Measurements from ENCODE around the gene REEP6.
A peak's percentile ranks its signal among the peaks of the same experiment; 100 is the strongest.
"Not testable (repeated sequence)": the region's sequence is repeated elsewhere in the genome, so short reads cannot be mapped to it uniquely, and the experiment has no call there.

Gene REEP6

DNA sequence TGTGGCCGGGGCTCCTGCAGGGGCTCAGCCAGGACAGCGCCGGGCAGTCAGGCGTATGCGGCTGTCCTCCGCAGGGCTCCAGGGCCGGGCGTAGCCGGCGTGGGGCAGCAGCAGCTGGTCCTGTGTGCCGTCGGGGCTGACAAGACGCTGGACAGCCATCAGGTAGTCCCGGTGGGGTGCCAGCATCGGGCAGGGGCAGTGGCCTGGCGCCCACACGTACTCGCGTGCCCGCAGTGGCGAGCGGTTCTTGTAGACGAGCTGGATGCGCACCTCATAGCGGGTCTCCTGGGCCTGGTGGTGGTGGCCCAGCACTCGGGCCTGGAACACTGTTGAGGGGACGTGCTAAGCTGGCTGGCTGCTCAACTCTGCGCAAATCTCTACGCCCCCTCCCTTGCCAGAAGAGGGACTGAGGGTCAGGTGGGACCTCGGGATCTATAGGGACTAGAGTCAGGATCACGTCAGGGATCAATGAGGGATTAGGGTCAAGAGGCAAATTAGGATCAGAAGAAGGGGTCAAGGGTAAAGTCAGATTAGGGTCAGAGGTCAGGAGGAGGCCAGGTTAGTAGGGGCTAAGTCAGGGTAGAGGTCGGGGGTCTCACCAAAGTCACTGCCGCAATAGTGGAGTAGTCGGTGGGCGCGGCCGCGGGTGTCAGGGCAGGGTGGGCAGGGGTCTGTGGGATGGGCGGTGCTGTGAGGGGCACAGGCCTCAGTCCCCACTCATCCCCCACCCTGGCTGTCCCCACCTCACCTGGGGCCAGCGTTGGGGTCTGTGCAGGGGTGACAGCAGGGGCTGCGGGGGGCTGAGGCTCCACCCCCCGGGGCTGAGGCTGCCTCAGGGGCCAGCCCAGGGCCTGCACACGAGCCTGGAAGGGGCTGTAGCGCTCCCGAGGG is 15.3 kb downstream of the REEP6 start:
- DNase-seq (ENCODE audit: low read depth in 1 of 2, low spot score in 1 of 2) = no peak

DNA sequence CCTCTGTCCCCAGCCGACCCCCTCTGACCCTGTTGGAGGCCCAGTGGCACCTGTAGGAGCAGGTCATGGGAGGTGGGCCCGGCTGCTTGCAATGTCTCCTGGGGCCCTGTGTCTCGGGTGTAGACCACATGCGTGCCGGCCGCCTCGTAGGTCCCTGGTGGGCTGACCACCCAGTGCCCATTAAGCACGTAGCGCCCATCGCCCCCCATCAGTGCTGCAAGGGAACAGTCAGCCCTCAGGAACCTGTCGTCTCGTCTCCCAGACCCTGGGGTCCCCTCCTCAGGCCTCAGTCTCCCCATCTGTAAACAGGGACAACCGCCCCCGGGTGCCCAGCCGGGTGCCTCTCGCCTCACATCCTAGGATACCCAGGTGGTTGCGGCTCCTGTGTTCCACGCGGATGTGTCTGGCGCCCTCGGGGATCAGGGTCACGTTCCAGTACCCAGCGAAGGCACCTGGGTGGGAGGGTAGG is 16.2 kb downstream of the REEP6 start:
- DNase-seq (ENCODE audit: low read depth in 1 of 2, low spot score in 1 of 2) = no peak

DNA sequence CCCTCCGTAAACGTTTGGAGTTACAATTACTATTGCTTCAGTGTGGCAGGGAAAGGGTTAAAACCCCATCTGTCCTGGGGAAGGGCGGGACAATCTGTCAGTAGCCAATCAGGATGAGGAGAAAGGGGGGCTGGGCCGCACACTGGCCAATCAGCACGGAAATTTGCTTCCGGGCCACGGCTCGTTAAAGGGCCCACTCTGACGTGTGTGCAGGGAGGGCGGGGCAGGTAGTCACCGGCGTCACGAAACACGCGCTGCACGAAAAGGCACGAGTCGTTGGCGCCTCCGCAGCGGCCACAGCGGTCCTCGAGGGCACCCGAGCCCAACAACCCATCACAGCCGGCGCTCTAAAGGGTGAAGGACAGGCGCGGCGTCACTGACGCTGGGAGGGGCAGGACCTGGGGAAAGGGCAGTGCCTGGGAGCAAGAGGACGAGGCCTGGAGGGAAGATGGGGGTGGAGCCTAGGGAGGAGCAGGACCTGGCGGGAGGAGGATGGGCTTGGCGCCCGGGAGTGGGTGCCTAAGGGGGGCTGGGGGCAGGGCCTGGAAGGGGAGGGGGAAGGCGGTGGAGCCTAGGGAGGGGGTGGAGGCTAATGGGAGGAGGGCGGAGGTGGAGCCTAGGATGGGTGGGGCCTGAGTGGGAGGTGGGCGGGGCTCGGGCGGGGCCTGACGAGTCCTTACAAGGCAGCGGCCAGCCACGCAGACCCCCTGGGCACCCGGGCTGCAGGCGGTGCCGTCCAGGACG is 17.0 kb downstream of the REEP6 start:
- DNase-seq (ENCODE audit: low read depth in 1 of 2, low spot score in 1 of 2) = peak; percentile 82 to 84

DNA sequence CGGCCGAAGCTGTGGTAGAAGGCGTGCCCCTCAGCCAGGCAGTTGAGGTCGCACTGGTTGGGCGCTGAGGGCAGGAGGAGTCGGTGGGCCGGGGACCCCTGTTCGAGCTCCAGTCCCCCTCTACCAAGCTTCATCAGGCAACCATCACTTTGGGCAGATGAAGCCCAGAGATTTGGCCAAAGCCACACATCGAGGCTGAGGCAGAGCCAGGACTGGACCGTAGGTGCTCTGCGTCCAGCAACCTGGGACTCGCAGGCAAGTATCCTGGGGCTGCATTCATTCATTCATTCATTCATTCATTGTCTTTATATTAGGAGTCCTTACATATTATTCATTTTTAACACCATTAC is 17.5 kb downstream of the REEP6 start:
- no peak for DNase-seq (ENCODE audit: low read depth in 1 of 2, low spot score in 1 of 2)

DNA sequence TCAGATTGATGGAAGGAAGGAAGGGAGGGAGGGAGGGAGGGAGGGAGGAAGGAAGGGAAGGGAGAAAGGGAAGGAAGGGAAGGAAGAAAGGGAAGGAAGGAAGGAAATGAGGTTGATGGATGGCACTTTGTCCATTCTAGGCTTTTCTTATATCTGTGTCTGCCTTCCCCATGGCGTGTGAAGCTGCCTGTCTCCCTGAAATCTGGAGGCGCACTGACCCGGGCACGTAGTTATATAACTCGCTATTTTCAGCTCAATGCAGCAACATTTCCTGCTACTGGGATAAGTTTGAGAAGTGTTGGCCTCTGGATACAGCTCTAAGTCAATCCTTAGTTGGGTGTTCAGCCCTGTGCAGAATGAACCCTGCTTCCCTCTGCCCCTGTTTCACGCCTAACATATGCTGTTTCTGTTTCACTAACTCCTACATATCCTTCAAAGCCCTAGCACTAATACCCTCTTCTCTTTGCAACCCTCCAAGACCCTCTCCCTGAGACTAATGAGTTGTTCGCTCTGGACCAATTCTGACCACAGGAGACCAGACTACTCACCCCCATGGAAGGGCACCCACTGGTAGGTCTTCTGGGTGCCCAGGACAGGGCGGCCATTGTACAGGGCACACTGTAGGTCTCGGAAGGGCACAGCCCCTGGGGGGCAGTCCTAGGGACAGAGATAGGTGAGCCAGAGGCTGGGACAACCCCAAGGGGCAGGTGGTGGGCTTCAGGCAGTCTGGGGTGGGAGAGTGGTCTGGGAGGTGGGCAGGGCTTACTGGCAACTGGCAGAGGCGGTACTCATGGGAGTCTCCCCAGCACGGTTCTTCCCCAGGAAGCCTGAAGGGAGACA is 18.8 kb downstream of the REEP6 start:
- no peak for DNase-seq (ENCODE audit: low read depth in 1 of 2, low spot score in 1 of 2)

DNA sequence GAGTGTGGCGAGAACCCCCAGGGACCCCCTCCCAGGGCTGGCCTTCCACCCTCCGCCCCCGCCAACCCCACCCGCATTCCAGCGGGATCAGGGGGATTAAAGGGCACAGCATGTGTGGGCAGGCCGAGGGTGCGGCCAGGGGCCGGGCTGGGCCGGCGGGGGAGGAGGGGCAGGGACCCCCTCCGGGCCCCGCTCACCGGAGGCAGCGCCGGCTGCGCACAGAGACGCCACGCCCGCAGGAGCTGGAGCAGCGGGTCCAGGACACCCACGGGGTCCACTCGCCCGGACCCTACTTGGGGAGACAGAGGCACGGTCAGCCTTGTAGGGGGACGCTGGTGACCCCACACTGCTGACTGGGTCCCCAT is 19.4 kb downstream of the REEP6 start:
- no peak for DNase-seq (ENCODE audit: low read depth in 1 of 2, low spot score in 1 of 2)

DNA sequence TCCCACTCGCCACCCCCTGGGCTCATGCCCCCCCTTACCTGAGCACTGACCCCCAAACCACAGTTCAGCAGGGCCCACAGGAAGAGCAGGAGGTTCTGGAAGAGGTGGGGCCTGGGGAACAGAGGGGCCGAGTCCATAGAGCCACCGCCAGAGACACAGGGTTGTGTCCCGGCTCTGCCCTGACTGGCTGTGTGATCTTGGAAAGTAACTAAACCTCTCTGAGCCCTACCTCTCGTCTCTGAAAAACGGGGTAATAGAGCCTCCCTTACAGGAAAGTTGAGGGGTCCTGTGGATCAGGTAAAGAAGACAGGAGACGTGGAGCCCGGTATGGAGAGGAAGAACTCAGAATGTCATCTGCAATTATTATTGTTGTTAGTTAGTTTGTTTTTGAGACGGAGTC is 19.8 kb downstream of the REEP6 start:
- DNase-seq (ENCODE audit: low read depth in 1 of 2, low spot score in 1 of 2) = no peak

DNA sequence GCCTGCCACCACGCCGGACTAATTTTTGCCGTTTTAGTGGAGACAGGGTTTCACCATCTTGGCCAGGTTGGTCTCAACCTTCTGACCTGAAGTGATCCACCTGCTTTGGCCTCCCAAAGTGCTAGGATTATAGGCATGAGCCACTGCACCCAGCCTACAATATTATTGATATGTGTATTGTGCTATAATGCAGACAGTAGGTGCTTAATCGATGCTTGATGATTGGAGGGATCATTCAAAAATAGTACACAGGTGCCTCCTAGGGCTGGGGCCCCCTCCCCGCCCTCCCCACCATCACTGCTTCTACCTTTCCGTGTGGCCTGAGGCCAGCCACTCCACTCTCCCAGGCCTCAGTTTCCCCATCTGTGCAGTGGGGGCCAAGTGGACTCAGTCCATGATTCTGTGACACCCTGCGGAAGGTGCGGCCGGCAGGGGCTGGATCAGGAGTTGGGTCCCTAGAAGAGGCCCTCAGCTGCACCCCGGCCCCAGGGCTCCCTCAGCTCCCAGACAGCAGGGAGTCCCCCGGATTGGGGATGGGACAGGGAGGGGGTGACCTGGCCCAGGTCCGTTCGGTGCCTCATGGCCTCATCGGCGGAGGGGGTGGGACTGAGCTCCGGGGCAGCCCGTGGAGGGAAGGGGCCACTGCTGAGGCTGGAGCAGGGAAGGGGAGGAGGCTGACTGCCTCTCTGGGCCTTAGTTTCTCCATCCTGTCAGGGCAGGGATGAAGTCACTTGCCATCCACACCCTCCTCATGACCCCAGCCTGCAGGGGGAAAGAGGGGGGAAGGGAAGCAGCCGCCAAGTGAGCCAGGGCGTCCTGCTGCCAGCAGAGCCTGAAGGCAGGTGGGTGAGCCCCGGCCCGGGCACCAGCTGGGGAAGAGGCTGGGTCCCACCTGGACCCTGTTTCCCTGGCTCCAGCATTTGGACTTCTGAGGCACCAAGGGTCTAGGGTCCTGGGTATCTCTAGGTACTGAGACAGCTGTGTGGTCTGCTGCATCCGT is 20.6 kb downstream of the REEP6 start:
- DNase-seq (ENCODE audit: low read depth in 1 of 2, low spot score in 1 of 2) = no peak

DNA sequence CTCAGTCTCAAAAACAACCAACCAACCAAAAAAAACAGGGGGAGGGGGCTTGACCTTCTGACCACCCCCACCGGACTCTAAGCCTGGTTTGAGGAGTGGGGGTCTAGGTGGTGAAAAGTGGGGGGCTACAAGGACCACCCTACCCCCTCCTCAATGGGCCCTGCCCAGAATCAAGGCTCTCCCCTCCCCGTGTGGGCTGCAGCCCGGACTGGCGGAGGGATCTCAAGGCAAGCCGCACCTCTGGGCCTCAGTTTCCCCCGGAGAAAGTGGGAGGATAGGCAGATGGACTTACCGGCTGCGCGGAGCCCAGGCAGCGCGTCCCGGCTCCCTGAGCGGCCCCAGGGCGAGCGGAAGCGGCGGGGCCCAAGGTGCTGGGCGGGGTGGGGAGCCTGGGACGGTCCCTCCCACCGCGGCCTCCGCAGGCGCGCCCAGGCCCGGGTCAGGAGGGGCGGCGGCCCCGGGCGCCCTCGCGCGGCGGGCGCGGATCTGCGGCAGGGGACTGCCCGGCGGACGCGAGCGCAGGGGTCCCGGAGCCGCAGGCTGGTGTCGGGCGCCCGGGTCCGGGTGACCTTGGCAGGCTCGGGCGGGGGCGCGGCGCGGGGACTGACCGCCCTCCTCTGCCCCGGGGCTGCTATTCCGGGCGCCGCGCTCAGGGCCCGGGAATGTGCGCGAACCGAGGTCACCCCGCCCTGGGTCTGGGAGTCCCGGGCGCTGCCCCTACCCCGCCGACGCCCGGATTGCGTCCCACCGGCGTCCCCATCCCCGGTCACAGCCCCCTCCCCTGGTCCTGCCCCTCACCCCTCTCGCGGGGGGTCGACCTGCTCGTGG is 21.9 kb downstream of the REEP6 start, which contains the start of gene ADAMTSL5:
Gene ADAMTSL5 (minus strand): TSS at position 349 of the 828 bp plus-strand sequence. CDS start 2,076 bp downstream, outside the sequence.
- peak; percentile 38 to 52 for DNase-seq (ENCODE audit: low read depth in 1 of 2, low spot score in 1 of 2)

DNA sequence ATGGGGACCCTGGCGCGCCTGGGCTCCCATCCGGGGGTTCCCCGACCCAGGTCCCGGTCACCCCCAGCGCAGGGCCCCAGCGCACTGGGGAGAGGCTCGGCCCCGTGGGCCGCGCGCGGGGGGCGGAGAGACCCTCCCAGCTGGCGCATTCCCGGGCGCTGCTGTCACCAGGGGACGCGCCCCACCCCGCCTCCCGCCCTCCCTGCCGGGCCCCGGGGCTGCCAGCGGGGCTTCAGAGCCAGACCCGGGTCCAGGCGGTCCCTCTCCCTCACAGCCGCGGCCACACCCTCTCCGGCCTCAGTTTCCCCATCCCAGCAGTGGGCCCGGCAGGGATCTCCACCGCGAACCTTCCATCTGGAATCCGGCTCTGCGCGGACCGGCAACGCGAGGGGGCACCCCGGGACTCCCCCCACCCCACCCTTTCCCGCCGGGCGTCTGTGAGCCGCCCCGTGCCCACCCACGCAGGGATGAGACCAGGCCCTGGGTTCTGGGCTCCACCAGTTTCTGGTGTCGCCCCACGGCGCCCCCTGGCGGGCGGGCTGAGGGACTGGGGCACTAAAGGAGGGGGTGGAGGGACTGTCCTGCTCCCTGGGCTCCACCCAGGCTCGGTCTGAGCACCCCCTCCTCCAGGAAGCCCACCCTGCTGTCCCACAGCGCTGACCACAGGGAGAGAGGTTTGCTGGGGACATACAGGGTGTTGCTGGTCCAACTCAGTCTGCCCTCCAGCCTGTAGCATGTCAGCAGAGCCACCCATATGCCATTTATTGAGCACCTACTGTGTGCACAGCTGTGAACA is 22.7 kb downstream of the REEP6 start:
- DNase-seq (ENCODE audit: low read depth in 1 of 2, low spot score in 1 of 2) = peak; percentile 51 to 59

DNA sequence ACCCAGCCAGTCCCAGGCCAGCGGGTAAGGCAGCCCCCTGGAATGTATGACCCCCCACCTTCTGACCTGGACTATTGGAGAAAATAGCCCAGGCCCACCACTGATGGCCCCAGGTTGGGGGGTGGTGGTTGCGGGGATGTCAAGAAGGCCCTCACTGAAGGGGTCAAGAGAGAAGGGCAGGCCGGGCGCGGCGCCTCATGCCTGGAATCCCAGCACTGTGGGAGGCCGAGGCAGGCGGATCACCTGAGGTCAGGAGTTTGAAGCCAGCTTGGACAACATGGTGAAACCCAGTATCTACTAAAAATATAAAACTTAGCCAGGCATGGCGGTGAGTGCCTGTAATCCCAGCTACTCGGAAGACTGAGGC is 23.3 kb downstream of the REEP6 start:
- DNase-seq (ENCODE audit: low read depth in 1 of 2, low spot score in 1 of 2) = no peak

DNA sequence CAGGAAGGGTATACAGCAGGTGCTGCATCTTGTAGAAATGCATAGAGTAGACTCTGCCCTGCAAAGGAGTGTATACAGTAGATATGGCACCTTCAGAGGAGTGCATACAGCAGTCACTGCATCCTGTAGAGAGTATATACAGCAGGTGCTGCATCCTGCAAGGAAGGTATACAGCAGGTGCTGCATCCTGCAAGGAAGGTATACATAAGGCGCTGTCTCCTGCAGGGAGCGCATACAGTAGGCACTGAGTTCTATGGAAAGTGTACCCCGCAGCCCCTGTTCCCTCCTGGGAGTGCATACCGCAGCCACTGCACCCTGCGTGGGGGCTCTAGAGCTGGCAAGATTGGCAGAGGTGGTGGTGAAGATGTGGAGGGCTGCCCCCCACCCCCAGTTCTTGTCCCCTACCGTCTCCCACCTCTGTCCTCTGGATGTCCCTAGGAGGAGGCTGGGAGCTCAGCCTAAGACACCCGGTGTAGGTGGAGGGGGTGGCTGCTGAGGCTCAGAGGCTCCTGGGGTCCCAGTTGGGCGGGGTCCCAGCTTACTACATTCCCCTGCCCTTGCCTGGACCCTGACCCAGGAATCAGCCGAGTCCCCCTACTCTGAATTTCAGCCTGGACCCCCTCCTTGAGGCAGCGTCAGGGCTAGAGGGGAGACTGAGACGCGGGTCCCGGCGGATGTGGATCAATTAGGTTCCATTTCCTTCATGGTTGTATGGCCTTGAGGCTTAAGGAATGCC is 24.2 kb downstream of the REEP6 start:
- no peak for DNase-seq (ENCODE audit: low read depth in 1 of 2, low spot score in 1 of 2)

DNA sequence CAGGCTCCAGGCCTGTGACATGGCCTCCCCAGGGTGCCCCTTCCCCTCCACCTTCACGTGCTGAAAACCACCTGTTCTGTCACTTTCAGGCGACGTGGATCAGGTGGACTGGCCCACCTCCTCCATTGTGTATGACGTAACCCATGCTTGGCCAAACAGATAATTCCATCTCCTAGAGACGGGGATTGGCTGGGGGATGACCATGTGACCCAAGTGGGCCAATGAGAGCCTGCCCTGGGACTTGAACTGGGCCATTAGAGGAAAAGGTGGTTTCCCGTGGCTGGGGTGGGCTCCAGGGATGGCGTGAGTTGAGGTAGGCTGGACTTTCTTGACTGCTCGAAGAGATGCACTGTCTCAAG is 25.4 kb downstream of the REEP6 start:
- no peak for DNase-seq (ENCODE audit: low read depth in 1 of 2, low spot score in 1 of 2)

DNA sequence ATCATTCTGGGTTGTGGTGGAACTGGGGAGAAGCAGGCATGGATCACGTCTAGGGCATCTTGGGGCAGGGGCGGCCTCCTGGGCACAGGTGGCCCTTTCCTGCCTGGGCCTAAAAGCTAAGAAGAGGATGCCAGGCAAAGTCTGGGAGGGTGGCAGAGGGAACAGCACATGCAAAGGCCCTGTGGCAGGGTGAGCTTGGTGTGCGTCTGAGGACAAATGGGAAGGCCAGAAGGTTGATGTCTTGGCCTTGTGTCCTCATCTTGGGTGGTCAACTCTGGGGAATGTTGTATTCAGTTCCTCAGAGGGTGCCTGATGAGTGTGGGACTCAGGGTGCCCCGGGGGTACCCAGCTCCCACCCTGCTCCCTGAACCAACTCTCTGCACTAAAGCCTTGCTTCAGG is 27.5 kb downstream of the REEP6 start:
- DNase-seq (ENCODE audit: low read depth in 1 of 2, low spot score in 1 of 2) = no peak

DNA sequence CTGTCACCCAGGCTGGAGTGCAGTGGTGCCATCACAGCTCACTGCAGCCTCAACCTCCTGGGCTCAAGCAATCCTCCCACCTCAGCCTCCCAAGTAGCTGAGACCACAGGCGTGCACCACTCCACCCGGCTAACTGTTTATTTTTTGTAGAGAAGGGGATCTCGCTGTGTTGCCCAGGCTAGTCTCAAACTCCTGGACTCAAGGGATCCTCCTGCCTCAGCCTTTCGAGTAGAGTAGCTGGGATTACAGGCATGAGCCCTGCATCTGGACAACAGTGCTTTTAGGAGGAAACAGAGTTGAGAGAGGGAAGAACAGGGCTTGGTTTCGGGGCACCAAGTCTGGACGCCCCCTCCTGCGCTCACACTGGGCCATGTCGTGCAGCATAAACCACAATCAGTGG is 28.8 kb downstream of the REEP6 start:
- not testable (repeated sequence) for DNase-seq (ENCODE audit: low read depth in 1 of 2, low spot score in 1 of 2)

DNA sequence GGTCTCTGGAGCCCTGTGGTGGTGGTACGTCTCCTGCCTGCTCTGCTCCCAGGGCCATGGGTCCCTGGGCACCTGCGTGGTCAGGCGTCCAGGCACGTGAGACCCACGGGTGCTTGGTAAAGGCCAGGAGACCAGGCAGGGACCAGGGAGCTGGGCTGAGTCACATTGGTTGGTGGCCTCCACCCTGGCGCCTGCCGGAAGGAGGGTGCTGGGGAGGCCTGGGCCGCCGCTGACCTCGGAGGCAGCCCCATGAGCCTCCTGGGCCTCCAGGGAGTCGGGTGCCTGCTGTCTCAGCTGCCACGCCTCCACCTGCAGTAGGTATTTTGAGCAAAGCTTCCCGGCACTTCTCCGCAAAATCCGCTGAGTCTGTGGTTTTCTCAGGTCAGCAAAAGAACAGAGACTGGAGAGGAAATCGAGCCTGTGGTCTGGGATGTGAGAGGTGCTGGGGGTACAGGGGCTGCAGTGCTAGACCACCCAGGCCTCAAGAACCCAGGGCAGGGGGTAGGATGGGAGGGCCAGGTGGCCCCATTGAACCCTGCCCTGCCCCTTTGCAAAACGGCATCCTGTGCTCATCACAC is 29.3 kb downstream of the REEP6 start:
- no peak for DNase-seq (ENCODE audit: low read depth in 1 of 2, low spot score in 1 of 2)

DNA sequence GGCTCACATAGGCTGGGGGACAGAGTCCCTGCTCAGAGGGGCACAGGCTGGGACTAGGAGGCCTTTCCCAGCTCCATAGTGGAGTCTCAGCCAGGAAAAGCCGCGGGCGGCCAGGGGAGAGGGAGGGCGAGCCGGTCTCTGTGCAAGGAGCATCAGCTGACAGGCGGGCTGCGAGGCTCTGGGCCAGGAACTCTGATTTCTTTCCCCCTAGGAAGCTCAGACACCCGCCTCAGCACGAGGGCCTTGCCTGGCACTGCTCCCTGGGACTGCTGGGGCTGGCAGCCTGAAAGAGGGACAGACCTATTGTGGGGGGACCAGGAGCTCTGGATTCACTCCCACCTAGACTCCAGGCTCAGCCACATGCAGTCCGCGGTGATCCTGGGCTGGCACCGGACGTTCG is 30.7 kb downstream of the REEP6 start:
- DNase-seq (ENCODE audit: low read depth in 1 of 2, low spot score in 1 of 2) = no peak

DNA sequence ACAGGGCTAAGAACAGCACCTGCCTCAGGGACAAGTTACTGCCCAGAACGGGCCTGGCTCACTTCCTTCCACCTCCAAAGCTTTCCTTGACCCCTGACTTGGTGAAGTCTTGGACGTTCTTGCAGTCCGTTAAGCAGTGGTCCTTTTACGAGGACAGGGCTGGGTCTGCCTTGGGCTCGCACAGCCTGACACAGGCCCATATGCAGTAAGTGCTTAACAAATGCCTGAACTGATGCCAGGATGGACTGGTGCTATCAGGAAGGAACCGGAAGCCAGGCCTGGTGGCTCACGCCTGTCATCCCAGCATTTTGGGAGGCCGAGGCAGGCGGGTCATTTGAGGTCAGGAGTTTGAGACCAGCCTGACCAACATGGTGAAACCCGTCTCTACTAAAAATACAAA is 31.1 kb downstream of the REEP6 start:
- DNase-seq (ENCODE audit: low read depth in 1 of 2, low spot score in 1 of 2) = no peak
